Caki2 (cell line): ENCODE measurements around the gene RPN2. TPM values are rescaled to one million over a fixed set of nuclear protein-coding genes. Genes with fewer than 3 reads are reported as not detected.

ENCODE experiments used
- DNase-seq: peaks from one replicate; pipeline ENCODE4 v3.0.0-alpha.2; 2015; ENCODE audit warnings: low read depth
- in situ Hi-C: cut with HindIII; loops from 2 replicates; pipeline ENCODE4 v1.10.0; 2016; ENCODE audit warnings: low sequenced_read_pairs, low pct_unique_long_range_greater_than_20kb, mixed read lengths
- total RNA-seq: library from RNA; depleted of rRNA; stranded (reverse); fragments of >200 nt; shearing (Covaris generic); gene quantifications from 2 replicates; pipeline ENCODE4 v1.2.3, GENCODE V29; 2014; ENCODE audit warnings: low replicate concordance

The RPN2 gene
- total RNA-seq, 1 experiment from 2014 or later = 382 TPM

DNA sequence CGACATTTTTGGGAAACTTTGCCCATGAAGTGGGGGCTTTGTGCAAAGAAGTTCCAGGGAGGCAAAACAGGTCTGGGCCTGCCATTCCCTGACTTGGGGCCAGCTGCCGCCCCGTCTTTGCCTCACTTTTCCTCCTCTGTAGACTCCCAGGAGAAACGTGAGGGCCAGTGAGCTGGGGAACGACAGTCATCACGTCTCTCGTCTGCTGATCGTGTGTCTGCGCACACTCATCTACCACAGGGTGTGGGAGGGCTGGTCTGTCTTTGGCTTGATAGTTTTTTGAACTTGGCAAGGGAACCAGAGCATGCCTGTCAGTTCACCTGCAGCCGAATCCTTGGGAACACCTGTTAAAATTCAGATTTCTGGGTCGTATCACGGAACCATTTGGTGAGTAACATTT is 74.0 kb downstream of the RPN2 start:
- DNase-seq = no peak
- in situ Hi-C loops = no loop called here

DNA sequence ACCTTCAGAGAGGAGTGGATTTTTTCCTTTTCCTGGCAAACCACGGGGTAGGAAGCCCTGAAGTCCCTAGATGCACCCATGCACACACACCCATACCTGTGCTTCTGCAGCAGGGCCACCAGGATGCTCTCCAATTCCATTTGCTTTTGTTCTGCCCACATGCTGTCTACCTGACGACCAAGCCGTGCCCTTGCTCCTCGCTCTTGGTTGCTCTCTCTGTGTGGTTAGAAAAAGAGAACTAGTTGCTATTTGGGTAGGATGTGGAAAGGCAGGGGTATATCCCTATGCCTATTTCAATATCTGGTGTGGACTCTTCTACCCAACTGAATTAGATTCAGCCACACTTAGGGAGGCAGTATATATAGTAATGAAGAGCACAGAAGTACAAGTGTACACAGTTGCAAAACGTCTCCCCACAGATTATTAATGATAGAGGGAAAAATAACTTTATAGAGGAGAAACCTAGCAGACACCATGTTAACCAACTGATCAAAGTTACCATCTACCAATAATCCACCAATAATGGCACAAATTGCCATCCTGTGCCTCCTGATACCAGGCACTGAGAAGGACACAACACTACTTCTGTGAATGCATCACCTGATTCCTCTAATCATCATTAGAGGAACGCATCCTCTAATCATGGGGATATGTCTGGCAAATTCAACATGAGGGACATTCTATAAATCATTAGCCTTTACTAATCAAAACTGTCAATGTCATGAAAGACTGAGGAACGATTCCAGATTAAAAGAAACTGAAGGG is 75.2 kb downstream of the RPN2 start:
- no peak for DNase-seq
- in situ Hi-C loops = no loop called here

DNA sequence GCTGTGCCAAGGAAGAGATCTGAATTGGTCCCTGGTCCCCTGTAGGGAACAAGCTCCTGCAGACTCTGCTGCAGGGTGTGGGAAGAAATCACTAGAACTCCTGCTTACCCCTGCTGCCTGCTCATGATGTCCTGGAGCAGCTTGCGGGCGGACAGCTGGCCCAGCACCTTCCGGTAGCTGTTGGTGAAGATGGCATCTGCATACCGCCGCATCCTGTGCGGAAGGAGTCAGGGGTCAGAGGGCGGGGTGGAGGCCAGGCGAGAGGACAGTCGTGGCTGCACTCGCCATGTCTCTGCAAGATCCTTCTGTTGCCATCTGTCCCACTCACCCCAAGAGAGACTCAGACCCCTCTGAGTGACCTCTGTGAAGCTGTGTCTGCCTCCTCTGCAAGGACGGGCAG is 77.2 kb downstream of the RPN2 start:
- in situ Hi-C loops = no loop called here
- no peak for DNase-seq

DNA sequence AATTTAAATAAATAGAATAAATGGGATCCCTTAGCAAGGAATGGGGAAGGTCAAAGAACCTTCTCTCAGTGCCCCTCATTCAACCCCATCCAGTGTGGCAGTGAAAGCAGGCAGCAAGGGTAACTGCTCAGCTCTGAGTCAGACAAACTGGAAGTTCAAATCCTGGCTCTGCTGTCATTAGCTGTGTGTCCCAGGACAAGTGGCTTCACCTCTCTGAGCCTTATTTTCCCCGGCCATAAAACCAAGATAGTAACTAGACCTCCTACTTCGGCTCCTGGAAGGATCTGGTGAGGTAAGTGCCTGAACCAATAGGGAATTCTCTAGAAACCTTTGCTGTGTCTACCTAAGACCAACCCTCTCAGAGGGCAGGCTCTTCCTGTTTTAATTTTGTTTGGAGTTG is 78.4 kb downstream of the RPN2 start:
- in situ Hi-C loops = no loop called here
- no peak for DNase-seq

DNA sequence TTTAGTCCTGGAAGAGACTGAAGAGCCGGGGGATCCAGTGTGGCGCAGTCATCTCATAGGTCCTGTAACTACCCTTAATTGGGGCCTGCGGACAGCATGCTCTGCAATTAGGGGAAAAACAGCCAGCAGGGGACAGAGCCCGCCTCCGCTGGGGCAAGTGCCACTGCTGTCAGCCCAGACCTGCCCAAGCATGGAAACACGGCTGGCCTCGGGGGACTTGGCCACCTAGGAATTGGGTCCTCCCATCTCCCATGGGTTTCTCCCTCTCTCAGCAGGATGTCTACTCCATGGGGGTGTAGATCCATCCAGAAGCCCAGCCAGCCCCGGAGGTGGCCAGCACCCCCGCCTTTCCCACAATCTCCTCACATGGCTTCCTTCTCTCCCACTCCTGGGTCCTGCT is 78.9 kb downstream of the RPN2 start:
- no peak for DNase-seq
- in situ Hi-C loops = no loop called here

DNA sequence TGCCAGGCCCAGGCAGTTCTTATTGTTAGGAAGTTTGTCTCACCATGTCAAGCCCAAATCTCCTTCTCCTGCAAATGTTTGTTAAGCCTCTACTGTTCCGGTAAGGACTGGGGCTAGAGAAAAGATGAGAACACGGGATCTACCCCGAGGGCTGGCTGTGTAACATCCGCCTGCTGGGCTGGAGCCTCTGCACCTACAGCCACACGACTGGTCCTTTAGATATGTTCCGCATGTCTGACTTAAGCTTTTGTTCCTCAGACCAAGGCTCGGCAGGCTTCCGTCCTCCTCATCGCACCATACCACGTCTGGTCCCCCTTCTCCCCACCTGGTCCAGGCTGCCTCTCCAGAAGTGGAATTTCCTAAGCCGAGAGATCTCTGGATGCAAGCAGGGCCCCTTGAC is 79.9 kb downstream of the RPN2 start:
- DNase-seq = no peak
- in situ Hi-C loops = no loop called here

DNA sequence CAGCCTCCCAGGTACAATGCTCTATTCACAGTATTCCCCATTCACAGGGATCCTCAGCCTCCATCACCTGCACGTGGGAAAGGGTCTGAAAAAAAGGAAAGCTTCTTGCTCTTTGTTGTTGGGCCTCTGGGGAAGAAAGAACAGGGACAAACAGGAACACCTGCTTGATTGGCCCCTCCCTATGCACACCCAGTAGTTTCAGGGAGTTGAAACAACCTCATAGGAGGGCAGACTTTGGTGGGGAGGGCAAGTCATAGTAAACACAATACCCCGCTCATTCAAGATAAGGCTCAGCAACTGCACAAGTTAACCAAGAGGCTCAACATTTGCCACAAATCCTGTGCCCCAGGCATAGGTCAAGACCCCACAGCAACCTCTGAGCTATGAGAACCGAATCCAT is 80.7 kb downstream of the RPN2 start:
- no peak for DNase-seq
- in situ Hi-C loops = no loop called here

DNA sequence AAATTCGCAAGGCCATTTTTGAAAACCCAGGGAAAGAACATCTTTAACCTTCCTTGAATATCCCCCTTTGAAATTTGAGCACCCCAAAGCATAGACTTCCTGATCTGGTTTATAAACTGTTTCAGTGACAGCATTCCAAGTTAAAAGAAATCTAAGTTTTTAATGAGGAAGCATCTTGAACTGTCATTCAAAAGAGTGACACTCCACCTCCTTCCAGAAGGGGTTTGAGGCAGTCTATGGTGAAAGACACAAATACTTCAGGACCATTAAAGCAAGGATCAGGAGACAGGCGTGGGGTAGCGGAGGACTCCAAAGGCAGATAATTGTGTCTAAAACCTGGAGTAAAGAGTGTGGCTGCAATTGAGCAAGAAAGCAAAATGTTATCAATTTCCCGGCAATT is 81.8 kb downstream of the RPN2 start:
- in situ Hi-C loops = no loop called here
- DNase-seq = no peak

DNA sequence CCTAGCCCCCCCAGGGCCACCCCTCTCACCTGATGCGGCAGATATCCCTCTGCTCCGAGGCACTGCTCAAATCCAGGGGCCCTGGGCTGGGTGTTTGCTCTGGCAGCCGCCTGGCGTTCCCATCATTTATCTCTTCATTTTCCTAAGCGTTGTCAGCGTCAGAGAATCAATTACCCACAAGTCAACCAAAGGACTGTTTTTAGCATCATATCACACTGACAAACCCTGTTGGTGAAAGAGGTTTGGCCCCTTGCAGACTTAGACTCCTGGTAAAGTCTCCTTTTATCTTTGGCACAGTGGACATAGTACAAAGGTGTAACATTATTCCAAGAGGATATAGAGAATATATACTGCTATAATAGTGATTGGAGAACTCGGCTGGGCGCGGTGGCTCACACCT is 82.6 kb downstream of the RPN2 start, which contains the start of gene GHRH:
TSS of gene GHRH (minus strand) at position 101 of the 400 bp plus-strand sequence. CDS start 4,925 bp downstream, outside the sequence.
- in situ Hi-C loops = no loop called here
- DNase-seq = no peak

DNA sequence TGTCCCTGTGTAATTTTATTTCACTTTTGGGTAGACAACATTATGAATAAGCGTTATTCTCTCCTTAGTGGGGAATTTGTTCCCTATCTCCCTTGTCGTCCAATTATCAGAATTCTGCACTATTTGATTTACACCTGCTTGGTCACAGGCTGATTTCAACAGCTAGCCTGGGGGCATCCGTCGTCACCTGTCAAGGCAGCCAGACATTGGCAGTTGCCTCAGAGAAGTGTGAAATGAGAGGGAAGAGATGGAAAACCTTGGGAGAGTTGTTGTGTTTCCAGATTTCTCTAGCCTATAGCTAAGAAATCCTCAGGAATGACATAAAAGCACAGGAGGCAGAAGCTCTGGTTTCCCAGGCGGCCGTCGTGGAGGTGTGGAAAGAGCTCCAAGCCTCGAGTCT is 83.4 kb downstream of the RPN2 start:
- DNase-seq = no peak
- in situ Hi-C loops = no loop called here

DNA sequence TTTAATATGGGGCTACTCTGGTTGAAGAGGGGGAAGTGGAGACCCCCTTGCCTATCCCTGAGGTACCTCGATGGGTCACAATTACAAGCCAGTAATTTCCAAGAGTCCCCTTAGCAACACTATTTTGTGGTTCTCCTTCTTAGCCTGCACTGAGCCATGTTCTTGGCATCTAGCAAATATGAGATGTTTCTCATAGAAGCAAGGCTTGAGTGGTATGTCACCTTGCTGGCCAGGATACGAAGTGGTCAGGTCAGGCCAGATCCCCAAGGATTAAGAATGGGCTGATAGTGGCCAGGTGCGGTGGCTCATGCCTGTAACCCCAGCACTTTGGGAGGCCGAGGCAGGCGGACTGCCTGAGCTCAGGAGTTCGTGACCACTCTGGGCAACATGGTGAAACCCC is 84.6 kb downstream of the RPN2 start:
- in situ Hi-C loops = no loop called here
- no peak for DNase-seq

DNA sequence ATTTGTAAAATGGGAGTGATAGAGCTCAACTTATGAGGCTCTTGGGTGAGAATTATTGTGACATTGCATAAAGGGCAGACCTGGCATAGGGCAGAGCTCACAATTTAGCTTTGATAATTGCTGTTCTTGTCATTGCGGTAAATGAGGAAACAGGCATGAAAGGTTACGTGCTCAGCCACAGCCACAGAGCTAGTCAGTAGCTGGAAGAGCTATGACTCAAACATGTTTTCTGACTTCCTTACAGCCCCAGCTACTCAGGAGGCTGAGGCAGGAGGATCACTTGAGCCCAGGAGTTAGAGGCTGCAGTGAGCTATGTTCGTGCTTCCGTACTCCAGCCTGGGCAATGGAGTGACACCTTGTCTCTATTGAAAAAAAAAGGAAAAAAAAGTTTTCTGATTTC is 86.0 kb downstream of the RPN2 start:
- no peak for DNase-seq
- in situ Hi-C loops = no loop called here

DNA sequence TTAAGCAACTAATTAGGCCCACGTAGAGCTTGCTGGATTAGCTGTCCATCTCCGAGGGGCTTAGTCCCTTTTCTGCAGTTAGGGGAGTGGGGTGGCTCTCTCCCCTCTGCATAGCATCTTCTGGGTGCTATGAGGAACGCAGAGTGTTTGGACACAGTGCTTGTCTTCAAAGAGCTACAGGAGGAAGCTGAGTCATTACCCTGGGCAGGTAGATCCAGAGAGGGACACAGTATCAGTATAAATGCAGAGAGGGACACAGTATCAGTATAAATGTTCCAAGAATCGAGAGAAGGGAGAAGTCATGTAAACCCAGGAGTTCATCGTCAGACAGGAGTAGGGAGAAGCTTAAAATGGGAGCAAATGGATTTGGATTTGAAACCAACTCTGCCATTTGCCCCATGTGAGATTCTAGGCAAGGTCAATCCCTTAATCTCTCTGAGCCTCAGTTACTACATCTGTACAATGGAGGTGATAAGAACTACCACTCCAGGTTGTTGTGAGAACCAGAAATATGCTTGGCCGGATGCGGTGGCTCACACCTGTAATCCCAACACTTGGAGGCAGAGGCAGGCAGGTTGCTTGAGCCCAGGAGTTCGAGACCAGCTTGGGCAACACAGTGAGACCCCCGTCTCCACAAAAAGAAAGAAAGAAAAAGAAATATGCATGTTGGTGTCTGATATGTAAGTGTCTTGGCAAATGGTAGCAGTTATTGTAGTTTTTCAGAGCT is 88.0 kb downstream of the RPN2 start:
- in situ Hi-C loops = no loop called here
- DNase-seq = no peak

DNA sequence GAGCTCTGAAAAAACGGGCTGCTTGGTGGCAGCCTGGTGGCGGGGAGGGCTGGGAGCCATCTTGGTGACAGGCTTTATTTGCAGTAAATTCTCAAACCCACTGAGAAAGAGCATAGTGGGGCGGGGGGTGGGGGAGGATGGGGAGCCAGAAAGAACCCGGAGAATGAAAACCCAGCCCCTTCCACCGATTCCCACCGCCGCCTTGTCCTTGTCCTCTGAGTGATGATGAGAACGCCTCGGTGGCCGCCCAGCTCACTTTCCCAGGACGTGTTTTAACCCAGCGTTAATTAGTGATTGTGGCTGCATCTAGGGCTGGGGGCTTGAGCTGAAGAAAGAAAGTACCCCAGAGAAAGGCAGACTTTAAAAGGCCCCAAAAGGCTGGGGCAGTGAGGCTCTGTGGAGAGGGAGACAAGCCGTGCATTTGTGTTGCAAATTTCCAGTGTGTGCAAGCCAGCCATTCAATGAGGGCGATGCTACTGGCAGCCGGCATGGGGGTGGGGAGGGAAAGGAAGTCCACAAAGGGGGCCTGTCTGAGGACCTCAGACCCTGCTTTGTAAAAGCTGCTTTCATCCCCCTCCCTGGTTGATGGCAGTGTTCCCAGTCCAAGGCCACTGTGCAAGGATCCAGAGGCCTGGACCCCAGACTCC is 88.7 kb downstream of the RPN2 start:
- in situ Hi-C loops = no loop called here
- no peak for DNase-seq

DNA sequence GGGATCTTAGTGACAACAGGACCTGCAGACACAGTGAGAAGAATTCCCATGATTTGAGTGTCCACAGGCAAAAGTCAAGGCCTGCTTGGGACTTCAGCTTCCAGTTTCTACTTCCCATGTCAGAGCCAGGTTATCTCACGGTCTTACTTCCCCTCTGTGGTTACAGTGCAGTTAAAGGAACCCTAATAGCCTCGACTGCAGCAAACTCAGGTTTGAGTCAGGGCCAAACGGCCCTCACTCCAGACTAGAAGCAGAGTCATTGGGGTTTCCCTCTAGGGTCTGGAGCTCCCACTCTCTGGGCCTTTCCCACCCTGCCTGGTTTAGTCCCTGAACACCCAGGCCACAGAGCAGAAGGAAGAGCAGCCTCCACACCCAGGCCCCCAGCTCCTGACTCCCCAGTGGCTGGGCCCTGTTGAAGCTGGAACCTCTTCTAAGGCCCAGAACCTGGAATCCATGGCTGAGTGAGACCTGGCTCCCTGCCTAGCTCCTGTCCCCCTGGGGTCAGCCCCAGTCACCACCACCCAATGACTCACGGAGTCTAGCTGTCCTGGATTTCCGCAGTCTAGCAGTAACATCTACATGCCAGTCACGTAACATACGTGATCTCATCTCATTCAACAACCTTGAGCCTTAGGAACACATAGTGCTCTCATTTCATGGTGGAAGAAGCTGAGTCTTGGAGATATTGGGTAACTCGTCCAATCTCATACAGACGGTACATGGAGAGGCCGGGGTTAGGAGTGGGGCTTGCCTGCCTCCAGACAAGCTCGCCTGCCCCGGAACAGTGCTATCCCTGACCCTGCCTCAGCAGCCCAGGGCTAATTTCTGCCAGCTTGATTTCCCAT is 91.7 kb downstream of the RPN2 start:
- in situ Hi-C loops = no loop called here

DNA sequence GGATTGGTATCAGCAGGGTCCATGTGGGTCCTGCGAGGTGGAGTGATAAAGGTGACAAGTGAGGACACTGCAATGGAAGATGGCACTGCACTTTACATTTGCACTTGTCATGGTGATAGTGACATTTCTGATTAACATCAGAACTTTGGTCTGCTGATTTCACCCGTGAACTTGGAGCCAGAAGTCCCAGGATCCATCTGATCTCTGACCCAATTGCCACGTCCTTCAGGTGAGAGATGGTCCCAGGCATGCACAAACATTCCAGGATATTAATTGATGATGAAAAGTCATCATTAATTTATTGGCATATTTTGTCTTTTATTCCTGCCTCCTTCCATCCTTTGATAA is 92.3 kb downstream of the RPN2 start:
- in situ Hi-C loops = no loop called here
- no peak for DNase-seq

More for the DNA sequence above, 91.7 kb downstream of the RPN2 start:
- DNase-seq = no peak

DNA sequence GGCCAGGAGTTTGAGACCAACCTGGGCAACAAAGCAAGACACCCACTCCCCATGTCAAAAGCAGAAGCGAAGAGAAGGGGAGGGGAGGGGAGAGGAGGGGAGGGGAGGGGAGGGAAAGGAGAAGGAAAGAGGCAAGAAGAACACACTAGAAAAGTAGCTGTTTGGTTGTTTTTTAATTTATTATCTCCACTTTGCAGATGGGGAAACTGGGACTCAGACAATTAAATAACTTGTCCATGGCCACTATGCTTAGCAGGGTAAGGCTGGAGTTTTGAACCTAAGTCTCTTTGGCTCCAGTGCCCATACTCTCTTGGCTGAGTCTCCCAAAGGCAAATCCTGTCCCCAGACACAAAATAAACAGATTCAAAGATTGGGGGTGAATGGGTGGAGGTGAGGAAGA is 94.9 kb downstream of the RPN2 start:
- DNase-seq = no peak
- in situ Hi-C loops = no loop called here

DNA sequence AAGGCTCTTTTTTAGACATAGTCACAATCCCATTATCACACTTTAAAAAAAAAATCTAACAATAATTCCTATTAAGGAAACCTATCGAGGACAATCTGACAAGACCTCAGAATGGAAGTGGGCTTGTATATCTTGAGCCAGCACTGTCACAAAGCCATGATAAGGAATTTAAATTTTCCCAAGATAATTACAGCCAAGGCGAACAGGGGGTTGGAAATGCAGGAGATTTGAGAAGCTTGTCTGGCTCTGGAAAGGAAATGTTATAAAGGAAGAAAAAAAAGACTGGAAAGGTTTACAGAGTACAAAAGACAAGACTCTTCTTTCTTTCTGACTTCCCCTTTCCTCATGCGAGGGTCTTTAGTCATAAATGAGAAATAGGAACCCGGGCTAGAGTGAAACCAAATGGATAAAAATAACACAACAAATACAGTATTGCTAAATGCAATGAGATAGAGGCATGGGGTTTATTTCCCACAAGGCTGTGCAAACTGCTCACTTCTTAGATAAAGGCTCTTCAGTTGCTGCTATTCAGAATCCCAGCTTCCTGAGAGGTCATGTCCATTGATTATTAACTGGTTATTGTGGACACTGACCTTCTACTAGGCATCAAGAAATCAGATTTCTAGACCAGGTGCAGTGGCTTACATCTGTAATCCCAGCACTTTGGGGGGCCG is 95.9 kb downstream of the RPN2 start:
- DNase-seq = no peak
- in situ Hi-C loops = no loop called here
